Stimulated activated CD8-positive, alpha-beta memory T cell treated with anti-CD3 and anti-CD28 coated beads, Interleukin-12 subunit alpha, Interleukin-12 subunit beta, amount 100 ng/mL, for 24 hours (primary cell): ENCODE measurements around the gene TBX2.
"Not testable (repeated sequence)": the region's sequence is repeated elsewhere in the genome, so short reads cannot be mapped to it uniquely, and the experiment has no call there.

Experiments used
- DNase-seq: peaks from one replicate; pipeline ENCODE4 v3.0.0-alpha.2; 2020; ENCODE audit errors: extremely low read depth

TBX2 gene

GRCh38 chr17:61399131-61400065, at the start of gene TBX2:
TSS of gene TBX2 (plus strand) at chr17:61399843. CDS start at chr17:61400177, 334 bp downstream.
- DNase-seq: no peak

- no peak for DNase-seq
Measured at GRCh38 chr17:61351745-61352407, 47.8 kb upstream of the TBX2 start.

DNA sequence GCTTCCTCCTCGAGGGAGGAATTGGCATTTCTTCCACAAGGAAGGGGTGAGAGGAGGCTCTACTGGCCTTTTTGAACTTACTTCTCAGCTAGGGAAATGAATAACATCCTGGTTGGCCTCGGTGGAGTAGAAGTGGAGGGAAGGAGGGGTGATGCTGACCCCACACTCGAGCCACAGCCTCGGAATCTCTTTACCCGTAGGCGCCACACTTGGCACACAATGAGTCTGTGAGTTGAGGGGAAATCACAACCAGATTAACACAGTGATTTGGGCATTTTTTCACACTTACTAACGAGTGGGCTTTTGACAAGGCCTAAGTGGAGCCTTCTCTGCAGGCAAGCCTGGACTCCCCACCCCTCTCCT, 47.3 kb upstream of the TBX2 start:
- DNase-seq: no peak

- no peak for DNase-seq
Measured at GRCh38 chr17:61352781-61353491, 46.7 kb upstream of the TBX2 start.

GRCh38 chr17:61353615-61354014, 46.0 kb upstream of the TBX2 start:
- no peak for DNase-seq

GRCh38 chr17:61354895-61355874, 44.5 kb upstream of the TBX2 start:
- no peak for DNase-seq

GRCh38 chr17:61357061-61357460, 42.6 kb upstream of the TBX2 start:
- DNase-seq: not testable (repeated sequence)

GRCh38 chr17:61359513-61359912, 40.1 kb upstream of the TBX2 start:
- not testable (repeated sequence) for DNase-seq

DNA sequence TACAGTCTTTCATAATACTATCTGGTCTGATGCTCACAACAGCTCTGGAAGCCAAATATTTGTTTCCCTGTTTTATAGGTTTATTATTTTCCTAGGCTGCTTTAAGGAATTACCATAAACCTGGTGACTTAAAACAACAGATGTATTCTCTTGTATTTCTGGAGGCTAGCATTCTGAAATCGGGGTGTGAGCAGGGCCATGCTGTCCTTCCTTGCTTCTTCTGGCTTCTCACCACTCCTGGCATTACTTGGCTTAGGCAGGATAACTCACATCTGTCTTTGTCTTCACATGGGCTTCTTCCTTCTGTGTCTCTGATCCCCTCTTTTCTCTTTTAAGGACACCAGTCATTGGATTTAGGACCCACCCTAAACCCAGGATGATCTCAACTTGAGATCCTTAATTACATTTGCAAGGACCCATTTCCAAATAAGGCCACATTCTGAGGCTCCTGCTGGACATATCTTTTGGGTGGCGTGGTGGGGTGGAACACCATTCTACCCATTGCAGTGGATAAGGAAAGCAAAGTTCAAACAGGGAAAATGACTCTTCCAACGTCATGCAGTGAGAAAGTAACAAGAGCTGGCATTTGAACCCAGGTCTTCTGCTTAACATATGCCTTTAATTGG, 39.2 kb upstream of the TBX2 start:
- DNase-seq: no peak

DNA sequence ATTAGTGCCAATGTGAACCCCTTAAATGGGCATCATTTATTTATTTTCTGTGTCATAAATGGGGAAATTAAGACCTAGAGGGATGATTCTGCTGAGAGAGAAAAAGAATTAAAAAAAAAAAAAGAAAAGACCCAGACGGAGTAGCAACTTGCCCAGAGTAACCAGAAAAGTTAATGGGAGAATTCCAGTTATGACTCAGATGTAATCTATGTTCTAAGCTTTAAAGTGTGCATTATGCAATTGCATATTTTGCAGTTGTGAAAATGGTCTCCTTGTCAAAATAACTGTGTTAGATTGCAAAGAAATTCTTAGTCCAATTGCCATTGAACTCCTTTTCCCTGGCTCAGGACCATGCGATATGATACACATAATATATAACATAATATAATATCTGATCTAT, 38.6 kb upstream of the TBX2 start:
- DNase-seq: no peak

DNA sequence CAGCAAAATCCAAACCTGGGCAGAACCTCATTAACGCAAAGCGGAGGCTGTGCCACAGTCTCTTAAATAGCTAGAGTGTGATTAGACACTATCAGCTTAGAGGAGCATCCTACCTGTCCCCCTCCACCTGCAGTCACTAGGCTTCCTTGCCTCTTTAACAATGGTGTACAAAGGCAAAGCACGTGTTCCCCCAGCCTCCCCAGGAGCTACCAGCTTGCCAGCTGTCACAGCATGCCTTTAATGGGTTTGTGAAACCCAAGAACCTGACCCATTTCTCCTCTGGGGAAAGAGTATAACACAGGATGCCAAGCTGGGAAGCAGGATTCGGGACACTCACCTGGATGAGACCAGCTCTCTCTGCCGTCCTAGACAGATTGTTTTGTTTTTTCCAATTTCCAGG, 37.2 kb upstream of the TBX2 start:
- no peak for DNase-seq

DNA sequence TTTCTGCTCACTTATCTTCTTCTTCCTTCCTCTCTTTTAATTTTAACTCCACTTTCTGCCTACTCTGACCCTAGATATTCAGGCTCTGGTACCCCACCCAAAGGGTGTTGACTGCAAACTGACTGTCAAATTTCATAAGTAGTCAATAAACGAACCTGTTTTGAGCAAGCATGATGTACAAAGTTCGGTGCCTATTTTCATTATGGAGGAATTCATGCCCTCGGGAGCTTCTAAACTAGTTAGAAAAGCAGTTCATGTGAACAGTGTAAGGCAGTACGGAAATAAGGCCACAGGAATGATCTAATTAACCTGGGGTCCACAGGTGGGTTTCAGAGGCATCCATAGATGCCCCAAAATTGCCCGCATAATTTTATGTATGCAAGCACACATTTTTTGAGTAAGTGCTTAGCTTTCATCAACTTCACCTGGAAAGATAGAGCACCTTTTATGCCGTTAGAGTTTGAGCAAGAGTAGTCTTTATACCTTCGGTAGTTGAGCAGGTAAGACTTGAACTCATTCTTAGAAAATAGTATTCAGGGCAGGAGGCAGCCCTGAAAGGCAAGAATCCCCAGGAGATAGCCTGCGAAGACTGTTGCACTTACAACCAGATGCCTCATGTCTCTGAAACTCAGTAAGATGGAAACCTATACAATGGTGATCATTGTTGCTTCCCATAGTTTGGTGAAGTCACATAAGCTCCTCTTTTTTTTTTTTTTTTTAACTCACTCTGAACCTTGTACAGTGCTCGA, 36.6 kb upstream of the TBX2 start:
- DNase-seq: no peak

DNA sequence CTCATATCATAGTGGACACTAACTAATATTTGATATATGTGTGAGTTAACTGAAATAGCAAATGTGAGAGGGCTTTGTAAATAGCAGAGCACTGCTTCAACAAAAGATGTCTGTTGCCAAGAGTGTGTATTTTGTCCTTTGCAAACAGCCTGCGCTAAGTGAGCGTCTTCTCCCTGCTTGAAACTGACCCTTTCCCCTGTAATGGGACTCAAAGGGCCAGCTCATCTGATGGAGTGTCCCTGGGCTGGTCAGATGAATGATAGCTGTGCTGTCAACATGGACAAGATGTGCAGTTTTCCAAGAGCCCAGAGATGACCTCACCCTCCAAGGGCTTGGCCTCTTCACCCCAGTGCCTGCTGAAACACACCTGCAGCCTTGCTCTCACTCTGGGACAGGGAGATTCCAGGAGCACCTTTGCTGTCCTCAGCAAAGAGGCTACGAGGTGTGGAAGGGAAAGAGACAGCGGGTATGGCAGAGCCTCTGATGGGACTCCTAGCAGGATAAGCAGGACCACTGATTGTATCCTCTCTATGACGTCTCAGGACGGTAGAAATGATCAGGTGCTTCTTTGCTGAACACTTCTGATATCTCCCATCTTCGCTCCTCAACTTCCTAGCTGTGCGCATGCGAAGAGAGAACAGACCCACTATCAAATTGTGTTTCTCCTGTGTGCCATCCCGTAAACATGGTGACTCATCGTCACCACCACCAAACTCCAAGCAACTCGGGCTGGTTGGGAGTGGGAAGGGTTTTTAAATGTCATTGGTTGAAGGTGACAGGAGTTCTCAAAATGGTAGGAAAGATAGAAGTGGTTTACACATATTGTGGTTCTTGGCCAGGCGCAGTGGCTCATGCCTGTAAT, 35.8 kb upstream of the TBX2 start:
- DNase-seq: no peak

DNA sequence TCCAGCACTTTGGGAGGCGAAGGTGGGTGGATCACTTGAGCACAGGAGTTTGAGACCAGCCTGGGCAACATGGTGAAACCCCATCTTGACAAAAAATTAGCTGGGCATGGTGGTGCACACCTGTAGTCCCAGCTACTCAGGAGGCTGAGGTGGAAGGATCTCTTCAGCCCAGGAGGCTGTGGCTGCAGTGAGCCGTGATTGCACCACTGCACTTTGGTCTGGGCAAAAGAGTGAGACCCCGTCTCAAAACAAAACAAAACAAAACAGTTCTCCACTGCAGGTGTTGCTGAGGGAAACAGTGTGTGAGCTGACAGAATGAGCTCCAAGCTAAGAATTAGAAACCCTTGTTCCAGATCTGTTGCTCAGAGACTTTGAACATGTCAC, 35.2 kb upstream of the TBX2 start:
- DNase-seq: no peak

- no peak for DNase-seq
Measured at GRCh38 chr17:61366076-61366714, 33.4 kb upstream of the TBX2 start.

DNA sequence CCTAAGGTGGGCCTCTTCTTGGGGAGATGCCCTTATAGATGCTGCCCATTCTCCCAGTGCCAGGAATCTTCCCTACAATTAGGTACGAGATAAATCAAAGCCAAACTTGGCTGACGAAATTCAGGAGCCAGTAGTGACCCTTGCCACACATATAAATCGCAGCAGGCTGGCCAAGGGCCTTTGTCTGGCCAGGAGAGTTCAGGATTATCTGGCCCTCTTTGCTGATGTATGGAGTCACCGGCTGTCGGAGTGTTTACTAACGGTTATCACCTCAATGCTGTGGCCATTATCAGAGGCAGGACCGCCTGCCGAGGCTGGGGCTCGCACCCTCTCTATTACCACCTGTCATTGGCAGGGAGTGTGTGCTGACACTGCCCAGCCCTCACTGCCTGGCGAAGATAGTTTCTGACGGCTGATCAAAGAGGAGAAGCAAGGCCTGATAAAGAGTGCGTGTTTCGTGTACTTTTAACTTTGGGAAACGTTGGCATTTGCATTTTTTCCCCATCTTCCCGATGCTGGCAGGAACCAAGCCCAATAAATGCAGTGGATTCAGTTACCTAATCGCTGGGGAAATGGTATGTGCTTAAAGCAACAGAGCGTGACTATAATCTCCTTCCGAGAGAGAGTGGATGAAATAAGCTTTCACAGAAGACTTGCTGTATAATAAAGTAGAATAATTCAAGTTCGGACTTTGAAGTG, 32.8 kb upstream of the TBX2 start:
- no peak for DNase-seq

DNA sequence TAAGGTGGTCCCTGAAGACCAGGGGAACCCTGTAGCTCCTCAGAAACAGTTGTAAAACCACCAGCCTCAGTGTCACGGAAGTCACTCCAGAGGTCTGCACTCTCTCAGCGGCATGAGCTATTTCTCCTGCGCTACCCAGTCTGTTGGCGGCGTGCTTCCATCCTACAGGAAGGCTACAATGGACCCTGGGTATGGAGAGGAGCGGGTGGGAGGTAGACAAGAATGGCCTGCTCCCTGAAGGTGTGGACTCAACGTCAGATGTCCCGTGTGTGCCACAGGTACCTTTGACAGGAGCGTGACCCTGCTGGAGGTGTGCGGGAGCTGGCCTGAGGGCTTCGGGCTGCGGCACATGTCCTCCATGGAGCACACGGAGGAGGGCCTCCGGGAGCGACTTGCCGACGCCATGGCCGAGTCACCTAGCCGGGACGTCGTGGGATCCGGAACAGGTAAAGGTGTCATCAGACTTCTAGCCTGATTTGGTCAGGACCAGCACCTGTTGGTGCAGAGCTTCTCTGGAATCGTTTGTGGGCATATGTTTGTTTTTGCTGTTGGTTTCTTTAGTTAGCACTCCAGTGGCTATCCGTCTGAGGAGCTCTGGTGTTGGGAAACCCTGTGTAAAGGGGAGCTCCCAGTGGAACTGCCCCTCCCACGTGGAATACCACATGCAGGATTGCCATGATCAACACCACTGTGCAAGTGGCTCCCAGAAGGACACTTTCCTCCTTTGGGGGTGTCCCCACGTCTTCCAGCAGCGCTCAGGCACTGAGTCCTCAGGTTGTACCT, 31.4 kb upstream of the TBX2 start:
- DNase-seq: no peak
